ENCODE data around the gene C11orf68.
A peak's percentile ranks its signal among the peaks of the same experiment; 100 is the strongest.

The C11orf68 gene

GRCh38 chr11:65888163-65888814 lies 30.6 kb downstream of the C11orf68 start, which contains the start of gene FIBP:
Gene FIBP (minus strand): TSS chr11:65888471. CDS start chr11:65888418, 53 bp downstream.
- DNase-seq, result peak; percentile 97

GRCh38 chr11:65887723-65888162 lies 31.1 kb downstream of the C11orf68 start:
- DNase-seq, result no peak

- no peak for DNase-seq
Measured at GRCh38 chr11:65886826-65887722, 31.8 kb downstream of the C11orf68 start.

- no peak for DNase-seq
Measured at GRCh38 chr11:65885808-65886536, 32.9 kb downstream of the C11orf68 start.

GRCh38 chr11:65885231-65885630 lies 33.6 kb downstream of the C11orf68 start:
- DNase-seq, result no peak

GRCh38 chr11:65884716-65885092 lies 34.2 kb downstream of the C11orf68 start:
- DNase-seq, result peak; percentile 92

- no peak for DNase-seq
Measured at GRCh38 chr11:65883786-65884715, 34.8 kb downstream of the C11orf68 start.

GRCh38 chr11:65883058-65883761 lies 35.7 kb downstream of the C11orf68 start:
- no peak for DNase-seq

- no peak for DNase-seq
Measured at GRCh38 chr11:65882120-65883057, 36.5 kb downstream of the C11orf68 start.

GRCh38 chr11:65880844-65881421 lies 37.9 kb downstream of the C11orf68 start:
- DNase-seq, result no peak

GRCh38 chr11:65880027-65880426 lies 38.8 kb downstream of the C11orf68 start:
- DNase-seq, result no peak

GRCh38 chr11:65879617-65880016 lies 39.2 kb downstream of the C11orf68 start, which contains the start of gene CTSW:
Gene CTSW (plus strand): TSS chr11:65879837. CDS start chr11:65879855, 18 bp downstream.
- no peak for DNase-seq

- DNase-seq, result peak; percentile 100
Measured at GRCh38 chr11:65873318-65874156, 45.3 kb downstream of the C11orf68 start.

GRCh38 chr11:65872586-65873317 lies 46.1 kb downstream of the C11orf68 start, which contains the start of gene EFEMP2:
Gene EFEMP2 (minus strand): TSS chr11:65872800. CDS start chr11:65872354, 446 bp downstream.
- DNase-seq, result no peak

- DNase-seq, result no peak
Measured at GRCh38 chr11:65871811-65872548, 46.9 kb downstream of the C11orf68 start.

GRCh38 chr11:65870706-65871681 lies 47.9 kb downstream of the C11orf68 start:
- DNase-seq, result no peak

Data from activated CD8-positive, alpha-beta memory T cell treated with anti-CD3 and anti-CD28 coated beads for 24 hours (primary cell).